Keratinocyte (primary cell): ENCODE measurements around the gene MIA3. TPM values are rescaled to one million over a fixed set of nuclear protein-coding genes. Genes with fewer than 3 reads are reported as not detected.

ENCODE experiments used
- DNase-seq: peaks from one replicate; pipeline ENCODE4 v3.0.0-alpha.2; 2011; ENCODE audit warnings: low read depth, missing footprints, low spot score
- FAIRE-seq: peaks from 2 replicates; lab custom pipeline; 2011; peaks lifted over from hg19 to GRCh38; lab: Jason Lieb, UNC
- H2AFZ ChIP-seq: 2 replicates; pipeline ENCODE4 v1.6.0; 2012; ENCODE audit warnings: low read length, control low read depth, inconsistent platforms; ENCODE audit not compliant: control insufficient read depth
- H3K27ac ChIP-seq: 2 replicates; pipeline ENCODE4 v1.5.1; 2011; ENCODE audit warnings: low read length; ENCODE audit not compliant: control insufficient read depth, insufficient read depth
- H3K27me3 ChIP-seq: 3 replicates; pipeline ENCODE4 v1.6.0; 2011; ENCODE audit warnings: low read length; ENCODE audit not compliant: control insufficient read depth, insufficient read depth; ENCODE audit errors: extremely low read depth
- H3K36me3 ChIP-seq, 2 experiments: 2 replicates in 1 of 2; 3 replicates in 1 of 2; pipeline ENCODE4 v1.5.1; 2011; ENCODE audit warnings: low read length in 2 of 2, mild to moderate bottlenecking in 1 of 2; ENCODE audit not compliant: control insufficient read depth in 2 of 2, insufficient read depth in 2 of 2; ENCODE audit errors: extremely low read depth in 1 of 2
- H3K4me1 ChIP-seq: 3 replicates; pipeline ENCODE4 v1.5.1; 2011; ENCODE audit warnings: low read length; ENCODE audit not compliant: control insufficient read depth, insufficient read depth; ENCODE audit errors: extremely low read depth
- H3K4me2 ChIP-seq: 3 replicates; pipeline ENCODE4 v1.6.0; 2011; ENCODE audit warnings: low read depth, low read length; ENCODE audit not compliant: control insufficient read depth, insufficient read depth; ENCODE audit errors: extremely low read depth
- H3K4me3 ChIP-seq, 3 experiments: fragments of 200-600 bp in 1 of 3; sonication (generic) in 1 of 3; 2 replicates in 2 of 3; 3 replicates in 1 of 3; pipeline ENCODE4 v1.5.1; 2011 to 2016; ENCODE audit warnings: low read length in 3 of 3, mild to moderate bottlenecking in 3 of 3, control low read depth in 2 of 3, inconsistent platforms in 1 of 3, low read depth in 1 of 3, mixed read lengths in 1 of 3, mixed run types in 1 of 3, moderate library complexity in 1 of 3; ENCODE audit not compliant: control insufficient read depth in 2 of 3, insufficient read depth in 2 of 3; ENCODE audit errors: extremely low read depth in 1 of 3
- H3K79me2 ChIP-seq: 2 replicates; pipeline ENCODE4 v1.6.0; 2012; ENCODE audit warnings: low read length; ENCODE audit not compliant: control insufficient read depth, insufficient read depth
- H3K9ac ChIP-seq: 3 replicates; pipeline ENCODE4 v1.6.0; 2011; ENCODE audit warnings: low read length; ENCODE audit not compliant: control insufficient read depth, insufficient read depth; ENCODE audit errors: extremely low read depth
- H3K9me1 ChIP-seq: 3 replicates; pipeline ENCODE4 v1.6.0; 2011; ENCODE audit warnings: low read length; ENCODE audit not compliant: control insufficient read depth, insufficient read depth; ENCODE audit errors: extremely low read depth
- H3K9me3 ChIP-seq: 2 replicates; pipeline ENCODE4 v1.5.1; 2012; ENCODE audit warnings: low read depth, low read length; ENCODE audit not compliant: control insufficient read depth
- H4K20me1 ChIP-seq: 3 replicates; pipeline ENCODE4 v1.6.0; 2011; ENCODE audit warnings: low read length; ENCODE audit not compliant: control insufficient read depth, insufficient read depth; ENCODE audit errors: extremely low read depth
- CTCF ChIP-seq, 3 experiments: IDR thresholded peaks in 1 of 3; conservative IDR thresholded peaks in 1 of 3; optimal IDR thresholded peaks in 1 of 3; 2 replicates in 2 of 3; 3 replicates in 1 of 3; pipeline versions ENCODE3 to v1.5.1; 2011; ENCODE audit warnings: low read length in 3 of 3, mild to moderate bottlenecking in 3 of 3, moderate library complexity in 2 of 3, control low read depth in 1 of 3, inconsistent platforms in 1 of 3; ENCODE audit not compliant: insufficient read depth in 2 of 3; ENCODE audit errors: extremely low read depth in 1 of 3
- EZH2 ChIP-seq: IDR thresholded peaks from one replicate; pipeline ENCODE4 v1.6.1; 2012; ENCODE audit warnings: inconsistent platforms, mild to moderate bottlenecking, low read length, moderate library complexity
- dilution Hi-C: fragments of 300-500 bp; cut with MboI; formaldehyde crosslinking; loops from one replicate; pipeline ENCODE4 v1.7.0; 2020; ENCODE audit warnings: low sequenced_read_pairs; ENCODE audit not compliant: extremely low pct_ligation_motif_present
- polyA plus RNA-seq, 5 experiments: library from polyadenylated mRNA; depleted of rRNA in 3 of 5; stranded (reverse) in 3 of 5; stranded (forward) in 1 of 5; unstranded in 1 of 5; fragments of >200 nt; gene quantifications; 1 replicate in 1 of 5; 2 replicates in 3 of 5; 3 replicates in 1 of 5; pipeline versions ENCODE4 v1.2.1 to v1.2.3, GENCODE V29; 2011 to 2012; ENCODE audit warnings: missing spikeins in 2 of 5, low read depth in 1 of 5, low replicate concordance in 1 of 5

Gene MIA3
- polyA plus RNA-seq, 1 donor (not counting 4 experiments of a cell fraction or from before 2014, with no cell fraction given) = 29.4 TPM

- Histone ChIP-seq H3K4me3 (no peak overlapping the region), H4K20me1 (no peaks in the 10 kb centered on the region), H3K79me2 (peaks cover 10% of the 10 kb centered on the region), H3K27me3 (no peaks in the 10 kb centered on the region), H3K4me1 (peaks cover 8% of the 10 kb centered on the region), H3K36me3 (peaks cover 5 to 7% of the 10 kb centered on the region in 2 experiments), H3K9me1 (no peaks in the 10 kb centered on the region), H3K9me3 (no peaks in the 10 kb centered on the region), H3K9ac (no peak overlapping the region), H3K4me2 (no peak overlapping the region), H2AFZ (no peak overlapping the region), H3K27ac (no peak overlapping the region)
- dilution Hi-C loops = no loop called here
- DNase-seq (no peak), FAIRE-seq (no peak)
- no peak for TF ChIP-seq CTCF (optimal IDR thresholded peaks at IDR 0.05 in 1 of 3, IDR thresholded peaks at IDR 0.05 in 1 of 3, conservative IDR thresholded peaks at IDR 0.05 in 1 of 3; ENCODE audit: extremely low read depth in 1 of 3, insufficient read depth in 2 of 3, low read length in 3 of 3)
Measured at GRCh38 chr1:222623458-222623857, 5.6 kb downstream of the MIA3 start.

GRCh38 chr1:222624214-222624613, 6.3 kb downstream of the MIA3 start:
- FAIRE-seq = no peak

More at GRCh38 chr1:222624214-222624613, 6.3 kb downstream of the MIA3 start:
- no peak overlapping the region for H3K27ac ChIP-seq
- peaks cover 5% of the 10 kb centered on the region for H3K79me2 ChIP-seq
- H2AFZ ChIP-seq = no peak overlapping the region
- dilution Hi-C loops = no loop called here
- H3K9me3 ChIP-seq = no peaks in the 10 kb centered on the region
- no peaks in the 10 kb centered on the region for H3K9me1 ChIP-seq
- no peak for DNase-seq
- no peak overlapping the region for H3K9ac ChIP-seq
- H3K4me3 ChIP-seq = no peak overlapping the region
- H3K27me3 ChIP-seq = no peaks in the 10 kb centered on the region
- no peak for TF ChIP-seq CTCF (optimal IDR thresholded peaks at IDR 0.05 in 1 of 3, IDR thresholded peaks at IDR 0.05 in 1 of 3, conservative IDR thresholded peaks at IDR 0.05 in 1 of 3; ENCODE audit: extremely low read depth in 1 of 3, insufficient read depth in 2 of 3, low read length in 3 of 3)
- TF ChIP-seq EZH2 = no peak
- peaks cover 6% of the 10 kb centered on the region for H3K4me1 ChIP-seq
- no peaks in the 10 kb centered on the region for H4K20me1 ChIP-seq
- no peak overlapping the region for H3K4me2 ChIP-seq
- peaks cover 5 to 10% of the 10 kb centered on the region in 2 experiments for H3K36me3 ChIP-seq
